Fibroblast of lung (primary cell): ENCODE measurements around the gene GRN. TPM values are rescaled to one million over a fixed set of nuclear protein-coding genes. Genes with fewer than 3 reads are reported as not detected.

ENCODE experiments used
- DNase-seq, 2 donors: peaks; one replicate each; pipeline versions ENCODE4 v3.0.0 to v3.0.0-alpha.2; 2010; ENCODE audit warnings: low read depth in 2 of 2
- H2AFZ ChIP-seq: 2 replicates; pipeline ENCODE4 v1.5.1; 2012; ENCODE audit warnings: low read length, control low read depth, inconsistent platforms
- H3K27ac ChIP-seq: 2 replicates; pipeline ENCODE4 v1.5.1; 2011; ENCODE audit warnings: low read length, control low read depth; ENCODE audit not compliant: insufficient read depth
- H3K27me3 ChIP-seq: 2 replicates; pipeline ENCODE4 v1.5.1; 2011; ENCODE audit warnings: mild to moderate bottlenecking, low read length; ENCODE audit not compliant: control insufficient read depth, insufficient read depth
- H3K36me3 ChIP-seq: 2 replicates; pipeline ENCODE4 v1.5.1; 2011; ENCODE audit warnings: low read length; ENCODE audit not compliant: control insufficient read depth, insufficient read depth
- H3K4me1 ChIP-seq: 2 replicates; pipeline ENCODE4 v1.5.1; 2011; ENCODE audit warnings: low read length; ENCODE audit not compliant: control insufficient read depth, insufficient read depth; ENCODE audit errors: extremely low read depth
- H3K4me2 ChIP-seq: 2 replicates; pipeline ENCODE4 v1.5.1; 2011; ENCODE audit warnings: low read length, control low read depth; ENCODE audit not compliant: insufficient read depth; ENCODE audit errors: extremely low read depth
- H3K4me3 ChIP-seq, 4 experiments: fragments of 200-600 bp in 1 of 4; sonication (generic) in 1 of 4; replicated peaks in 1 of 4; 2 replicates each; pipeline ENCODE4 v1.5.1; 2011 to 2016; ENCODE audit warnings: low read length in 4 of 4, low read depth in 3 of 4, mild to moderate bottlenecking in 3 of 4, control low read depth in 2 of 4, inconsistent platforms in 1 of 4, mixed read lengths in 1 of 4; ENCODE audit not compliant: insufficient read depth in 1 of 4; ENCODE audit errors: control extremely low read depth in 1 of 4
- H3K79me2 ChIP-seq: 2 replicates; pipeline ENCODE4 v1.5.1; 2012; ENCODE audit warnings: mild to moderate bottlenecking, low read length, inconsistent platforms; ENCODE audit not compliant: control insufficient read depth, insufficient read depth
- H3K9ac ChIP-seq: 2 replicates; pipeline ENCODE4 v1.5.1; 2011; ENCODE audit warnings: mild to moderate bottlenecking, low read length, control low read depth; ENCODE audit not compliant: insufficient read depth
- H3K9me3 ChIP-seq: 2 replicates; pipeline ENCODE4 v1.5.1; 2012; ENCODE audit warnings: low read depth, low read length; ENCODE audit not compliant: control insufficient read depth, insufficient read depth
- H4K20me1 ChIP-seq: 2 replicates; pipeline ENCODE4 v1.5.1; 2011; ENCODE audit warnings: low read length; ENCODE audit not compliant: control insufficient read depth, insufficient read depth; ENCODE audit errors: extremely low read depth
- CTCF ChIP-seq, 2 donors: IDR thresholded peaks in 1 of 2; conservative IDR thresholded peaks in 1 of 2; 1 replicate in 1 of 2; 2 replicates in 1 of 2; pipeline ENCODE4 v1.5.1; 2011 to 2012; ENCODE audit warnings: low read length in 2 of 2, control low read depth in 1 of 2, inconsistent platforms in 1 of 2, low read depth in 1 of 2, mild to moderate bottlenecking in 1 of 2
- EZH2 ChIP-seq: IDR thresholded peaks from 2 replicates; pipeline ENCODE4 v1.5.1; 2012; ENCODE audit warnings: low read length, control low read depth, mild to moderate bottlenecking; ENCODE audit errors: missing control alignments
- polyA plus RNA-seq, 2 donors: library from polyadenylated mRNA; depleted of rRNA in 1 of 2; stranded (reverse) in 1 of 2; unstranded in 1 of 2; fragments of >200 nt; gene quantifications; 2 replicates each; pipeline ENCODE4 v1.2.1, GENCODE V29; 2011 to 2012; ENCODE audit warnings: missing spikeins in 1 of 2
- total RNA-seq: library from RNA; depleted of rRNA; stranded (reverse); fragments of >200 nt; gene quantifications from 2 replicates; pipeline ENCODE4 v1.2.1, GENCODE V29; 2014

GRN gene
- total and polyA plus RNA-seq, 2 donors (not counting 1 experiment from before 2014, with no cell fraction given) = 146 to 315 TPM

DNA sequence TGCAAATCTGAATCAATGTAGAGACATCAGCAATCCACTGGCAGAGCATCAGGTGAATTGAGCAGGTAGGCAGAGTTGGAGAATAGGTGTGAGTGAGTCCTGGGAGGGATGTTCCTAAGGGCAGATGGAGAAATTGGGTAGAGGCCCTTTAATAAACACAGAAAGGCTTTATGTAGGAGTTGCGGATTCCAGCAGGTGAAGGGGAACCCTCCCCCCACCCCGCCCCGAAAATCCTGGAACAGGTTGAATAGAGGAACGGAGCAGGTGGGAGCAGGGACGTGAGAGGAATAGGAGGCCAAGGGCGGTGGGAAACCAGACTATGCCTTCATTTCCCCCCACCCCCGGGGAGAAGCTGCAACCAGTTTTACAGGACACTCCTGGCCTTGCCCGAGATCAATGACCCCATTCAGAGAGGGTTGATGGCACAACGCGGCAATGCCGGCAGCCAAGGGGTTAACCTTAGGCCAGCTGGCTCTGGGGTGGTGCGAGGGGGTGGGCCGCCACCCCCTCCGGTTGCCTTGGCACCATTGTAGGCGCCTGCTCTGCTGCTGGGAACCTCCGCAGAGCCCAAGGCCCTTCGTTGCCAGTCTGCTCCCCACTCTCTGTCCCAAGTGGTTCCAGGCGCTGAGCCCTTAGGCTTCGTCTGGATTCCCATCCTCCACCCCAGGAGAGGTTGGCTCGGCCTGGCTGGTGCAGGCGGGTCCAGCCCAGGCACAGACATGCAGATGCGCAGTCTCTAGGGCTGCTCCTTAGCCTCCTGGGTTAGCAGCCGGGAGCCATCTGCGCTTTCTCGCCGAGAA lies 37.5 kb upstream of the GRN start:
- no peaks in the 10 kb centered on the region for H4K20me1 ChIP-seq
- H3K4me2 ChIP-seq = no peak overlapping the region
- no peaks in the 10 kb centered on the region for H3K79me2 ChIP-seq
- H3K27ac ChIP-seq = no peak overlapping the region
- H3K9ac ChIP-seq = no peak overlapping the region
- no peak overlapping the region for H2AFZ ChIP-seq
- peak; percentile 18 to 26 for DNase-seq
- no peaks in the 10 kb centered on the region for H3K9me3 ChIP-seq
- peaks cover 12% of the 10 kb centered on the region for H3K27me3 ChIP-seq
- H3K36me3 ChIP-seq = no peaks in the 10 kb centered on the region
- H3K4me1 ChIP-seq = no peaks in the 10 kb centered on the region
- H3K4me3 ChIP-seq = peak overlapping the region in 1 of 4 experiments; percentile 38
- TF ChIP-seq CTCF (conservative IDR thresholded peaks at IDR 0.05 in 1 of 2, IDR thresholded peaks at IDR 0.05 in 1 of 2; ENCODE audit: low read depth in 1 of 2, low read length in 2 of 2) = no peak
- TF ChIP-seq EZH2 = no peak

- no peak within 1 kb of the TSS for H3K27ac ChIP-seq
- no peak for TF ChIP-seq EZH2
- no peak for TF ChIP-seq CTCF (conservative IDR thresholded peaks at IDR 0.05 in 1 of 2, IDR thresholded peaks at IDR 0.05 in 1 of 2; ENCODE audit: low read depth in 1 of 2, low read length in 2 of 2)
- peak within 1 kb of the TSS; percentile 44 for H3K4me2 ChIP-seq
- peak within 1 kb of the TSS in 2 of 4 experiments; percentile 40 to 51 for H3K4me3 ChIP-seq
- no peaks in the 10 kb centered on the region for H3K9me3 ChIP-seq
- no peak within 1 kb of the TSS for H3K9ac ChIP-seq
- DNase-seq = peak; percentile 69 to 75
- H3K79me2 ChIP-seq = no peaks in the 10 kb centered on the region
- peaks cover 13% of the 10 kb centered on the region for H3K27me3 ChIP-seq
- no peaks in the 10 kb centered on the region for H3K36me3 ChIP-seq
- H2AFZ ChIP-seq = no peak within 1 kb of the TSS
- H4K20me1 ChIP-seq = no peaks in the 10 kb centered on the region
- H3K4me1 ChIP-seq = no peaks in the 10 kb centered on the region
These were observed 36.7 kb upstream of the GRN start, which contains the start of gene RUNDC3A for GRCh38 chr17:44308320-44308818. Gene RUNDC3A (plus strand): TSS chr17:44308601. CDS start chr17:44308833, 232 bp downstream.

GRCh38 chr17:44308865-44309264 lies 36.2 kb upstream of the GRN start:
- H3K27ac ChIP-seq = no peak overlapping the region
- H3K4me2 ChIP-seq = no peak overlapping the region
- no peaks in the 10 kb centered on the region for H3K9me3 ChIP-seq
- no peak overlapping the region for H2AFZ ChIP-seq
- H3K36me3 ChIP-seq = no peaks in the 10 kb centered on the region
- H3K27me3 ChIP-seq = peaks cover 15% of the 10 kb centered on the region
- H3K79me2 ChIP-seq = no peaks in the 10 kb centered on the region
- no peak overlapping the region for H3K9ac ChIP-seq
- H4K20me1 ChIP-seq = no peaks in the 10 kb centered on the region
- no peak for TF ChIP-seq EZH2
- no peaks in the 10 kb centered on the region for H3K4me1 ChIP-seq
- no peak for DNase-seq
- peak overlapping the region in 1 of 4 experiments; percentile 22 for H3K4me3 ChIP-seq
